GM12878 (cell line): ENCODE data around the gene COL6A1. TPM values are rescaled to one million over a fixed set of nuclear protein-coding genes. Genes with fewer than 3 reads are reported as not detected.
A peak's percentile ranks its signal among the peaks of the same experiment; 100 is the strongest.

ENCODE experiments used
- ATAC-seq: fragments of 200-7000 bp; cut with Tn5 transposase; 3 replicates; pipeline ENCODE4 v1.9.1; 2020; ENCODE audit warnings: mild to moderate bottlenecking, moderate library complexity
- BruUV-seq: library from RNA; stranded (reverse); fragments of 400-500 nt; replicated peaks from 2 replicates; lab custom pipeline; 2021; lab: Mats Ljungman, UMichigan
- CTCF ChIA-PET: fragments of 300-600 bp; sonication (Branson Sonifier 250); formaldehyde crosslinking; extraction: SDS; loops from one replicate; lab custom pipeline; 2021; ENCODE audit warnings: inconsistent platforms; lab: Yijun Ruan, JAX
- POLR2A ChIA-PET: fragments of 350-600 bp; formaldehyde crosslinking; extraction: SDS; loops from one replicate; lab custom pipeline; 2021; ENCODE audit warnings: inconsistent platforms; lab: Charles Lee
- RAD21 ChIA-PET: fragments of 300-600 bp; sonication (Branson Sonifier 250); formaldehyde crosslinking; loops from one replicate; lab custom pipeline; 2023; ENCODE audit warnings: antibody characterized with exemption; ENCODE audit not compliant: unreplicated experiment; lab: Charles Lee
- SMC1A ChIA-PET: fragments of 300-600 bp; sonication (Branson Sonifier 250); formaldehyde crosslinking; loops from one replicate; lab custom pipeline; 2023; ENCODE audit not compliant: unreplicated experiment, uncharacterized antibody; lab: Charles Lee
- DNase-seq: peaks from one replicate; pipeline ENCODE4 v3.0.0-alpha.2; 2011; ENCODE audit warnings: low read depth, low spot score
- FAIRE-seq: peaks from 3 replicates; lab custom pipeline; 2011; peaks lifted over from hg19 to GRCh38; lab: Jason Lieb, UNC
- H2AFZ ChIP-seq: 2 replicates; pipeline ENCODE4 v1.6.0; 2011; ENCODE audit warnings: low read depth, low read length, control low read depth; ENCODE audit not compliant: control insufficient read depth
- H3K27ac ChIP-seq: 2 replicates; pipeline ENCODE4 v1.5.1; 2011; ENCODE audit warnings: control low read depth; ENCODE audit not compliant: control insufficient read depth, insufficient read depth
- H3K27me3 ChIP-seq, 2 experiments: replicated peaks in 1 of 2; 2 replicates each; pipeline versions ENCODE4 v1.6.0 to v1.6.1; 2011; ENCODE audit warnings: low read length in 1 of 2; ENCODE audit not compliant: control insufficient read depth in 2 of 2, insufficient read depth in 2 of 2
- H3K36me3 ChIP-seq, 2 experiments: 2 replicates each; pipeline ENCODE4 v1.5.1; 2011; ENCODE audit warnings: low read length in 1 of 2; ENCODE audit not compliant: control insufficient read depth in 2 of 2, insufficient read depth in 2 of 2
- H3K4me1 ChIP-seq: 2 replicates; pipeline ENCODE4 v1.6.1; 2011; ENCODE audit warnings: mild to moderate bottlenecking, low read length, moderate library complexity, mixed read lengths; ENCODE audit not compliant: control insufficient read depth, insufficient read depth
- H3K4me2 ChIP-seq: 2 replicates; pipeline ENCODE4 v1.6.0; 2011; ENCODE audit warnings: control low read depth; ENCODE audit not compliant: control insufficient read depth, insufficient read depth
- H3K4me3 ChIP-seq: fragments of 200-600 bp; sonication (generic); 2 replicates; pipeline ENCODE4 v1.5.1; 2016
- H3K79me2 ChIP-seq: 2 replicates; pipeline ENCODE4 v1.6.0; 2011; ENCODE audit warnings: low read length; ENCODE audit not compliant: control insufficient read depth, insufficient read depth
- H3K9ac ChIP-seq: 2 replicates; pipeline ENCODE4 v1.8.0; 2011; ENCODE audit warnings: low read length, control low read depth, mixed read lengths; ENCODE audit not compliant: control insufficient read depth, insufficient read depth
- H3K9me3 ChIP-seq: replicated peaks from 3 replicates; pipeline ENCODE4 v1.5.1; 2011; ENCODE audit warnings: mild to moderate bottlenecking, low read length; ENCODE audit not compliant: control insufficient read depth, insufficient read depth
- H4K20me1 ChIP-seq: 2 replicates; pipeline ENCODE4 v1.6.0; 2011; ENCODE audit not compliant: control insufficient read depth, insufficient read depth
- BCL11A ChIP-seq: IDR thresholded peaks from 2 replicates; pipeline ENCODE4 v1.6.1; 2011; ENCODE audit warnings: low read depth, low read length
- BHLHE40 ChIP-seq, 2 experiments: fragments of 450-650 bp in 1 of 2; IDR thresholded peaks; 2 replicates each; pipeline ENCODE4 v1.6.1; 2011 to 2017; ENCODE audit warnings: low read depth in 2 of 2, borderline replicate concordance in 1 of 2, improper control_type of control experiment in 1 of 2, low read length in 1 of 2, mild to moderate bottlenecking in 1 of 2
- FOS ChIP-seq: IDR thresholded peaks from 3 replicates; pipeline ENCODE4 v1.6.1; 2011; ENCODE audit warnings: borderline replicate concordance; ENCODE audit not compliant: insufficient read length; ENCODE audit errors: extremely low read depth
- MTA3 ChIP-seq: IDR thresholded peaks from 2 replicates; pipeline ENCODE4 v1.6.1; 2012; ENCODE audit warnings: low read length, inconsistent platforms, borderline replicate concordance
- MXI1 ChIP-seq: fragments of 150-350 bp; IDR thresholded peaks from 2 replicates; pipeline ENCODE4 v1.6.1; 2011; ENCODE audit warnings: low read depth, mild to moderate bottlenecking, inconsistent platforms, low read length, improper control_type of control experiment
- NR2F1 ChIP-seq: fragments of 450-650 bp; conservative IDR thresholded peaks from 2 replicates; pipeline ENCODE4 v1.6.1; 2017; ENCODE audit warnings: mild to moderate bottlenecking
- RAD21 ChIP-seq: IDR thresholded peaks from 2 replicates; pipeline ENCODE4 v1.6.1; 2011; ENCODE audit warnings: mild to moderate bottlenecking, low read depth, low read length, moderate library complexity; ENCODE audit not compliant: insufficient read depth
- RFX5 ChIP-seq: IDR thresholded peaks from 2 replicates; pipeline ENCODE4 v1.6.1; 2011; ENCODE audit warnings: low read depth, low read length, improper control_type of control experiment
- SMC3 ChIP-seq: IDR thresholded peaks from 2 replicates; pipeline ENCODE4 v1.6.1; 2011; ENCODE audit warnings: low read length, improper control_type of control experiment, borderline replicate concordance
- TARDBP ChIP-seq: IDR thresholded peaks from 2 replicates; pipeline ENCODE4 v1.6.1; 2016; ENCODE audit warnings: borderline replicate concordance
- YY1 ChIP-seq: IDR thresholded peaks from 2 replicates; pipeline ENCODE4 v1.6.1; 2011; ENCODE audit warnings: low read depth, mild to moderate bottlenecking, low read length
- ZNF384 ChIP-seq: IDR thresholded peaks from 2 replicates; pipeline ENCODE4 v1.6.1; 2012; ENCODE audit warnings: low read depth, mild to moderate bottlenecking, low read length, improper control_type of control experiment, borderline replicate concordance
- WGBS: methylation state at CpG from one replicate; pipeline ENCODE4 v1.1.6; 2016; ENCODE audit warnings: low lambda C conversion rate; ENCODE audit not compliant: insufficient replicate concordance, insufficient coverage; ENCODE audit errors: missing lambda C conversion rate; 5-methylcytosine and 5-hydroxymethylcytosine counted together
- in situ Hi-C: fragments of 300-500 bp; cut with MboI; formaldehyde crosslinking; loops from 9 replicates; pipeline ENCODE4 v1.14.3; 2018; ENCODE audit warnings: mixed read lengths
- intact Hi-C: fragments of 100-400 bp; cut with micrococcal nuclease; formaldehyde crosslinking; loops from one replicate; pipeline ENCODE4 v1.14.2; 2022; ENCODE audit not compliant: unreplicated experiment
- polyA plus RNA-seq, 11 experiments: library from polyadenylated mRNA; depleted of rRNA in 4 of 11; unstranded in 6 of 11; stranded (reverse) in 5 of 11; fragments of >200 nt; fragmentation: Nextera tagmentation in 4 of 11; fragmentation: Illumina TruSeq in 1 of 11; extraction: Ambion mirVana in 4 of 11; extraction: Trizol in 1 of 11; gene quantifications; 1 replicate in 1 of 11; 2 replicates in 10 of 11; pipeline versions ENCODE4 v1.2.1 to v1.2.3, GENCODE V29; 2011 to 2016; ENCODE audit warnings: inconsistent platforms in 2 of 11, missing spikeins in 2 of 11, low read depth in 1 of 11
- total RNA-seq, 4 experiments: library from RNA; depleted of rRNA in 3 of 4; stranded (reverse); fragments of >200 nt in 3 of 4; fragmentation: Illumina TruSeq in 1 of 4; extraction: Trizol in 1 of 4; gene quantifications; 2 replicates each; pipeline versions ENCODE4 v1.2.1 to v1.2.3, GENCODE V29; 2013 to 2021
- TF ChIP-seq, protein P1 (sequence below): IDR thresholded peaks from 2 replicates; pipeline ENCODE4 v1.6.1; 2011; ENCODE audit warnings: low read depth, low read length, improper control_type of control experiment, borderline replicate concordance
- TF ChIP-seq, protein P2 (sequence below): IDR thresholded peaks from 2 replicates; pipeline ENCODE4 v1.6.1; 2011; ENCODE audit warnings: mild to moderate bottlenecking, low read depth, low read length, moderate library complexity; ENCODE audit not compliant: insufficient replicate concordance
- TF ChIP-seq, protein P3 (sequence below): fragments of 450-650 bp; IDR thresholded peaks from 2 replicates; pipeline ENCODE4 v1.6.1; 2017; ENCODE audit warnings: mild to moderate bottlenecking
- TF ChIP-seq, protein P4 (sequence below), 3 experiments: IDR thresholded peaks in 2 of 3; conservative IDR thresholded peaks in 1 of 3; 2 replicates each; pipeline ENCODE4 v1.5.1; 2011; ENCODE audit warnings: low read depth in 3 of 3, low read length in 3 of 3, mild to moderate bottlenecking in 3 of 3, control low read depth in 2 of 3, moderate library complexity in 2 of 3, inconsistent platforms in 1 of 3, mixed read lengths in 1 of 3; ENCODE audit not compliant: control insufficient read depth in 2 of 3, insufficient read depth in 1 of 3; ENCODE audit errors: extremely low read depth in 1 of 3

COL6A1 gene
- total and polyA plus RNA-seq, 10 of the 15 experiments (the other 5 are each of a cell fraction or from before 2014, with no cell fraction given) = 0.12 to 1.3 (median 0.20) TPM; not detected in 7

DNA sequence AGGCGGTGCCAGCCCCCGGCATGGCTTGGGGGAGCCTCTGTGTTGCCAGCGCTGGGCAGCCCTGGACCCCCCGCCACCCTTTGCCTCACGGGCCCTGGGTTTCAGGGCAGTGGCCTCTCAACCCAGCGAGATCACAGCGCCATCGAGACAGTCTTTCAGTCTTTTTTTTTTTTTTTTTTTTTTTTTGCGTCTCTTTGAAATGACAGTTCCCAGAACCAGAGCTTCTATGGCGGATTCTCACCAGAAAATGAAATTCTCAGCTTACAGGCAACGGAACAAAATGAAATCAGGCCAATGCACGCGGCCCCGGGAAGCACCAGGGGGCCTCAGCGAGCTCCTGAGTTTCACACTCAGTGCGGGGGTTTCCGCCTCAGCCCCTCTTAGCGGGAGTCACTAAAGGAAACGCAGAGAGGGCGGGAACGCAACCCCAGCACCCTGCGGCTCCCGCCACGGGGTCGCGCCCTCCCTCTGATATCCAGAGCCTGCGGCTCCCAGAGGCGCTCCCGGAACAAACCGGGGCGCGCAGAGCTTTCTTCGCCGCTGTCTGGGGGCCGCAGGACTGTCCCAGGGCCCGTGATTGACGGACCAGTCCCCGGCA, 8.0 kb upstream of the COL6A1 start:
- no peaks in the 10 kb centered on the region for H4K20me1 ChIP-seq
- intact Hi-C loops (loop anchor here (5.0 kb wide), 1 partner anchor 169 kb away; no protein-coding TSS in a partner anchor), in situ Hi-C loops (no loop called here)
- DNase-seq (no peak), ATAC-seq (peak; percentile 81), FAIRE-seq (no peak)
- peak overlapping the region; percentile 95 for H3K4me2 ChIP-seq
- no peak overlapping the region for H3K27ac ChIP-seq
- peaks cover 8% of the 10 kb centered on the region for H3K4me1 ChIP-seq
- no peaks in the 10 kb centered on the region for H3K9me3 ChIP-seq
- ChIA-PET CTCF (interaction anchor here (0.6 to 3.4 kb wide), 4 partner anchors 10 to 1113 kb away, joined by 3 to 19 read pairs (median 4); no protein-coding TSS in a partner anchor), RAD21 (interaction anchor here (0.6 to 1.3 kb wide), 6 partner anchors 48 to 573 kb away, joined by 3 to 7 read pairs (median 3); no protein-coding TSS in a partner anchor), POLR2A (interaction anchor here (0.7 to 2.3 kb wide), 3 partner anchors 147 to 677 kb away, joined by 3 to 5 read pairs (median 5); no protein-coding TSS in a partner anchor), SMC1A (interaction anchor here (1.0 kb wide), 1 partner anchor 170 kb away, joined by 6 read pairs; no protein-coding TSS in a partner anchor)
- 2% methylated on average over 34 of the region's 38 CpGs for WGBS
- peak overlapping the region; percentile 35; the same call in 1 of the 2 replicates for H3K9ac ChIP-seq
- peaks cover 5 to 7% of the 10 kb centered on the region in 2 experiments; a peak in 3 of 4 replicates for H3K27me3 ChIP-seq
- no TSS peak for BruUV-seq
- no peaks in the 10 kb centered on the region for H3K36me3 ChIP-seq
- peak overlapping the region; percentile 64 for H2AFZ ChIP-seq
- no peaks in the 10 kb centered on the region for H3K79me2 ChIP-seq
- H3K4me3 ChIP-seq = peak overlapping the region; percentile 71; the same call in 1 of the 2 replicates
- TF ChIP-seq MXI1 = peak; percentile 45; the same call in 1 of the 2 replicates
- peak; percentile 54; the same call in 1 of the 2 replicates for TF ChIP-seq ZNF384
- TF ChIP-seq BCL11A = no peak
- TF ChIP-seq, protein P1, sequence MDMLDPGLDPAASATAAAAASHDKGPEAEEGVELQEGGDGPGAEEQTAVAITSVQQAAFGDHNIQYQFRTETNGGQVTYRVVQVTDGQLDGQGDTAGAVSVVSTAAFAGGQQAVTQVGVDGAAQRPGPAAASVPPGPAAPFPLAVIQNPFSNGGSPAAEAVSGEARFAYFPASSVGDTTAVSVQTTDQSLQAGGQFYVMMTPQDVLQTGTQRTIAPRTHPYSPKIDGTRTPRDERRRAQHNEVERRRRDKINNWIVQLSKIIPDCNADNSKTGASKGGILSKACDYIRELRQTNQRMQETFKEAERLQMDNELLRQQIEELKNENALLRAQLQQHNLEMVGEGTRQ = no peak
- peak; percentile 34; the same call in 1 of the 2 replicates for TF ChIP-seq RAD21
- TF ChIP-seq, protein P2, sequence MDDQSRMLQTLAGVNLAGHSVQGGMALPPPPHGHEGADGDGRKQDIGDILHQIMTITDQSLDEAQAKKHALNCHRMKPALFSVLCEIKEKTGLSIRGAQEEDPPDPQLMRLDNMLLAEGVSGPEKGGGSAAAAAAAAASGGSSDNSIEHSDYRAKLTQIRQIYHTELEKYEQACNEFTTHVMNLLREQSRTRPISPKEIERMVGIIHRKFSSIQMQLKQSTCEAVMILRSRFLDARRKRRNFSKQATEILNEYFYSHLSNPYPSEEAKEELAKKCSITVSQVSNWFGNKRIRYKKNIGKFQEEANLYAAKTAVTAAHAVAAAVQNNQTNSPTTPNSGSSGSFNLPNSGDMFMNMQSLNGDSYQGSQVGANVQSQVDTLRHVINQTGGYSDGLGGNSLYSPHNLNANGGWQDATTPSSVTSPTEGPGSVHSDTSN = peak; percentile 29
- TF ChIP-seq RFX5 = no peak
- TF ChIP-seq, protein P3, sequence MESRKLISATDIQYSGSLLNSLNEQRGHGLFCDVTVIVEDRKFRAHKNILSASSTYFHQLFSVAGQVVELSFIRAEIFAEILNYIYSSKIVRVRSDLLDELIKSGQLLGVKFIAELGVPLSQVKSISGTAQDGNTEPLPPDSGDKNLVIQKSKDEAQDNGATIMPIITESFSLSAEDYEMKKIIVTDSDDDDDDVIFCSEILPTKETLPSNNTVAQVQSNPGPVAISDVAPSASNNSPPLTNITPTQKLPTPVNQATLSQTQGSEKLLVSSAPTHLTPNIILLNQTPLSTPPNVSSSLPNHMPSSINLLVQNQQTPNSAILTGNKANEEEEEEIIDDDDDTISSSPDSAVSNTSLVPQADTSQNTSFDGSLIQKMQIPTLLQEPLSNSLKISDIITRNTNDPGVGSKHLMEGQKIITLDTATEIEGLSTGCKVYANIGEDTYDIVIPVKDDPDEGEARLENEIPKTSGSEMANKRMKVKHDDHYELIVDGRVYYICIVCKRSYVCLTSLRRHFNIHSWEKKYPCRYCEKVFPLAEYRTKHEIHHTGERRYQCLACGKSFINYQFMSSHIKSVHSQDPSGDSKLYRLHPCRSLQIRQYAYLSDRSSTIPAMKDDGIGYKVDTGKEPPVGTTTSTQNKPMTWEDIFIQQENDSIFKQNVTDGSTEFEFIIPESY = no peak
- 0 out of 4 replicates have a peak, but pooled peaks of 1 of the 2 experiments have one; percentile 13 for TF ChIP-seq BHLHE40 (IDR thresholded peaks at IDR 0.05; ENCODE audit: borderline replicate concordance in 1 of 2, low read depth in 2 of 2, low read length in 1 of 2)
- TF ChIP-seq MTA3 = no peak
- no peak for TF ChIP-seq FOS
- TF ChIP-seq TARDBP = no peak
- TF ChIP-seq NR2F1 = 0 out of 2 replicates have a peak, but pooled peaks have one; percentile 15
- TF ChIP-seq, protein P4, sequence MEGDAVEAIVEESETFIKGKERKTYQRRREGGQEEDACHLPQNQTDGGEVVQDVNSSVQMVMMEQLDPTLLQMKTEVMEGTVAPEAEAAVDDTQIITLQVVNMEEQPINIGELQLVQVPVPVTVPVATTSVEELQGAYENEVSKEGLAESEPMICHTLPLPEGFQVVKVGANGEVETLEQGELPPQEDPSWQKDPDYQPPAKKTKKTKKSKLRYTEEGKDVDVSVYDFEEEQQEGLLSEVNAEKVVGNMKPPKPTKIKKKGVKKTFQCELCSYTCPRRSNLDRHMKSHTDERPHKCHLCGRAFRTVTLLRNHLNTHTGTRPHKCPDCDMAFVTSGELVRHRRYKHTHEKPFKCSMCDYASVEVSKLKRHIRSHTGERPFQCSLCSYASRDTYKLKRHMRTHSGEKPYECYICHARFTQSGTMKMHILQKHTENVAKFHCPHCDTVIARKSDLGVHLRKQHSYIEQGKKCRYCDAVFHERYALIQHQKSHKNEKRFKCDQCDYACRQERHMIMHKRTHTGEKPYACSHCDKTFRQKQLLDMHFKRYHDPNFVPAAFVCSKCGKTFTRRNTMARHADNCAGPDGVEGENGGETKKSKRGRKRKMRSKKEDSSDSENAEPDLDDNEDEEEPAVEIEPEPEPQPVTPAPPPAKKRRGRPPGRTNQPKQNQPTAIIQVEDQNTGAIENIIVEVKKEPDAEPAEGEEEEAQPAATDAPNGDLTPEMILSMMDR (IDR thresholded peaks at IDR 0.05 in 2 of 3, conservative IDR thresholded peaks at IDR 0.05 in 1 of 3; ENCODE audit: control insufficient read depth in 2 of 3, extremely low read depth in 1 of 3, insufficient read depth in 1 of 3, low read depth in 3 of 3, low read length in 3 of 3) = peak; percentile 64 to 69 (median 65)
- TF ChIP-seq SMC3 = peak; percentile 35; the same call in 1 of the 2 replicates
- TF ChIP-seq YY1 = 0 out of 2 replicates have a peak, but pooled peaks have one; percentile 31
